ENCODE results near the gene DYRK2. TPM values are rescaled to one million over a fixed set of nuclear protein-coding genes. Genes with fewer than 3 reads are reported as not detected.

The DYRK2 gene
- total RNA-seq (2022; extraction: Qiagen RNA extraction), result 7.6 to 11.9 TPM (median 11.2 TPM) in 5 replicates

GRCh38 chr12:67648521-67649260, at the start of gene DYRK2:
Gene DYRK2 (plus strand): TSS chr12:67648745. CDS start chr12:67649134, 389 bp downstream.

All from A549 treated with AZD2906 at 1 μM for 4 hours (cell line).